OCI-LY7 (cell line): ENCODE results near the gene TMEM150C. TPM values are rescaled to one million over a fixed set of nuclear protein-coding genes. Genes with fewer than 3 reads are reported as not detected.
"Not testable (repeated sequence)": the region's sequence is repeated elsewhere in the genome, so short reads cannot be mapped to it uniquely, and the experiment has no call there.

Experiments
- BruUV-seq: library from RNA; stranded (reverse); fragments of 400-500 nt; replicated peaks from 2 replicates; lab custom pipeline; 2021; lab: Mats Ljungman, UMichigan
- CTCF ChIA-PET: fragments of 300-600 bp; sonication (Branson Sonifier 250); formaldehyde crosslinking; loops from one replicate; lab custom pipeline; 2022; ENCODE audit warnings: antibody characterized with exemption; ENCODE audit not compliant: unreplicated experiment; lab: Charles Lee
- POLR2A ChIA-PET: fragments of 300-600 bp; sonication (Branson Sonifier 250); formaldehyde crosslinking; loops from one replicate; lab custom pipeline; 2022; ENCODE audit warnings: antibody characterized with exemption; lab: Charles Lee
- DNase-seq: peaks from one replicate; pipeline ENCODE4 v3.0.0-alpha.2; 2015; ENCODE audit warnings: low spot score
- H2AFZ ChIP-seq: fragments of 200-600 bp; sonication (generic), shearing (Covaris generic); 2 replicates; pipeline ENCODE4 v1.6.1; 2014; ENCODE audit warnings: mild to moderate bottlenecking, antibody characterized with exemption, low read length, moderate library complexity
- H3K27ac ChIP-seq: fragments of 200-600 bp; sonication (generic); 2 replicates; pipeline ENCODE4 v1.5.1; 2014; ENCODE audit warnings: mixed run types, low read depth, mild to moderate bottlenecking, moderate library complexity, low read length, inconsistent platforms; ENCODE audit not compliant: poor library complexity, severe bottlenecking
- H3K36me3 ChIP-seq: fragments of 200-600 bp; sonication (generic); 2 replicates; pipeline ENCODE4 v1.6.1; 2014; ENCODE audit warnings: mild to moderate bottlenecking, antibody characterized with exemption, low read length, moderate library complexity, mixed read lengths; ENCODE audit not compliant: insufficient read depth
- H3K4me1 ChIP-seq: fragments of 200-600 bp; sonication (generic); 2 replicates; pipeline ENCODE4 v1.5.1; 2014; ENCODE audit warnings: mild to moderate bottlenecking, low read length; ENCODE audit not compliant: insufficient read depth, poor library complexity, severe bottlenecking
- H3K4me2 ChIP-seq: fragments of 200-600 bp; sonication (generic); 2 replicates; pipeline ENCODE4 v1.6.1; 2014; ENCODE audit warnings: mild to moderate bottlenecking, low read length
- H3K4me3 ChIP-seq: fragments of 200-600 bp; sonication (generic); 2 replicates; pipeline ENCODE4 v1.5.1; 2014; ENCODE audit warnings: mild to moderate bottlenecking, low read depth, low read length; ENCODE audit not compliant: poor library complexity, severe bottlenecking
- H3K79me2 ChIP-seq: fragments of 200-600 bp; sonication (generic); 2 replicates; pipeline ENCODE4 v1.6.1; 2016; ENCODE audit warnings: low read depth, mild to moderate bottlenecking, low read length, moderate library complexity, mixed read lengths; ENCODE audit not compliant: insufficient read depth
- H3K9me2 ChIP-seq: fragments of 200-600 bp; sonication (generic); 2 replicates; pipeline ENCODE4 v1.6.1; 2016; ENCODE audit warnings: mild to moderate bottlenecking, low read length, mixed read lengths; ENCODE audit not compliant: insufficient read depth
- H3K9me3 ChIP-seq: fragments of 200-600 bp; sonication (generic); 2 replicates; pipeline ENCODE4 v1.6.1; 2014; ENCODE audit warnings: mild to moderate bottlenecking, mixed run types, low read length, mixed read lengths
- H4K20me1 ChIP-seq: fragments of 200-600 bp; sonication (generic); 2 replicates; pipeline ENCODE4 v1.6.1; 2014; ENCODE audit warnings: mild to moderate bottlenecking, antibody characterized with exemption, low read length, moderate library complexity, mixed read lengths; ENCODE audit not compliant: insufficient read depth
- EZH2phosphoT487 ChIP-seq: fragments of 200-600 bp; sonication (generic); IDR thresholded peaks from 2 replicates; pipeline ENCODE4 v1.6.1; 2018; ENCODE audit warnings: low read depth, borderline replicate concordance, mild to moderate bottlenecking, mixed run types, antibody characterized with exemption, low read length, moderate library complexity, mixed read lengths
- intact Hi-C: fragments of 100-400 bp; cut with micrococcal nuclease; formaldehyde crosslinking; loops from one replicate; pipeline ENCODE4 v1.10.0; 2022; ENCODE audit not compliant: unreplicated experiment
- total RNA-seq, 2 experiments: library from RNA; depleted of rRNA in 1 of 2; stranded (reverse); fragments of >200 nt in 1 of 2; shearing (Covaris generic) in 1 of 2; gene quantifications; 2 replicates each; pipeline ENCODE4 v1.2.3, GENCODE V29; 2014 to 2022
- TF ChIP-seq, protein P1 (sequence below): fragments of 200-600 bp; sonication (generic); conservative IDR thresholded peaks from 2 replicates; pipeline ENCODE4 v1.5.1; 2014; ENCODE audit warnings: mild to moderate bottlenecking, antibody characterized with exemption, low read length, moderate library complexity, mixed read lengths

Gene TMEM150C
- total RNA-seq, 2 experiments from 2014 or later: not detected

DNA sequence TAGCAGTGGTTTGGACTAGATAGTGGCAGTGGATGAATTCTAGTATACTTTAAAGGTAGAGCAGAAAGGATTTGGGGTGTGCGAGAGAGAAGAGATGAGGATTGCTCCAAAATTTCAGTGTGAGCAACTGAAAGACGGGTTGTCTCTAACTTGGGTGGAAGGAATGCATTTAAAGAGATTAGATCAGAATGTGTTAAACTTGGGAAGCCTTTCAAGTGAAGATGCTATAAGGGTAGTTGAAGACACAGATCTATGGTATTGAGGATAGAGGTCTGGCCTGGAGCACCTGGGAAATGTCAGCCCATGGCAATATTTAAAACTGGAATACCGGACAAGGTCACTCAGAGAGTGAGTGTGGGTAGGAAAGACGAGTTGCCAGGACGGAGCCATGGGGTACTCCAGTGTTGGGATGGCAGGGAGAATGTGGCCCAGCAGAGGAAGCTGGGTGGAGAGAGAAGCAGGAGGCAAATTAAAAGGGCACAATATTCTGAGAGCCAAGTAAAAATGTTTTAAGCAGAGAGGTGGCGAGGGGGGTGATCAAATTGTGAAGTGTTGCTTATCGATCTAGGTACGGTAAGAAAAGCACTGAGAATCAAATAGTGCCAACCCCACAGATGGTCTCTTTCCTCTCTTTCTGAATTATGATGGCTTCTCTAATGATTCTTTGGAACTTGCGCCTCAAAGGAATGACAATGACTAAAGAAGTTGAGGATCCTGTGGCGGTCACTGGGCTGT is 80.8 kb downstream of the TMEM150C start:
- no peaks in the 10 kb centered on the region for H3K4me1 ChIP-seq
- H3K9me3 ChIP-seq: no peaks in the 10 kb centered on the region
- no peak overlapping the region for H2AFZ ChIP-seq
- POLR2A ChIA-PET: interaction anchor here (0.8 kb wide), 1 partner anchor 416 kb away, joined by 3 read pairs; no protein-coding TSS in a partner anchor
- H3K79me2 ChIP-seq: no peaks in the 10 kb centered on the region
- CTCF ChIA-PET: no interaction called here
- H4K20me1 ChIP-seq: no peaks in the 10 kb centered on the region
- no peak overlapping the region for H3K4me2 ChIP-seq
- H3K36me3 ChIP-seq: no peaks in the 10 kb centered on the region; the same call in 1 of the 2 replicates
- no TSS peak for BruUV-seq
- TF ChIP-seq, protein P1, sequence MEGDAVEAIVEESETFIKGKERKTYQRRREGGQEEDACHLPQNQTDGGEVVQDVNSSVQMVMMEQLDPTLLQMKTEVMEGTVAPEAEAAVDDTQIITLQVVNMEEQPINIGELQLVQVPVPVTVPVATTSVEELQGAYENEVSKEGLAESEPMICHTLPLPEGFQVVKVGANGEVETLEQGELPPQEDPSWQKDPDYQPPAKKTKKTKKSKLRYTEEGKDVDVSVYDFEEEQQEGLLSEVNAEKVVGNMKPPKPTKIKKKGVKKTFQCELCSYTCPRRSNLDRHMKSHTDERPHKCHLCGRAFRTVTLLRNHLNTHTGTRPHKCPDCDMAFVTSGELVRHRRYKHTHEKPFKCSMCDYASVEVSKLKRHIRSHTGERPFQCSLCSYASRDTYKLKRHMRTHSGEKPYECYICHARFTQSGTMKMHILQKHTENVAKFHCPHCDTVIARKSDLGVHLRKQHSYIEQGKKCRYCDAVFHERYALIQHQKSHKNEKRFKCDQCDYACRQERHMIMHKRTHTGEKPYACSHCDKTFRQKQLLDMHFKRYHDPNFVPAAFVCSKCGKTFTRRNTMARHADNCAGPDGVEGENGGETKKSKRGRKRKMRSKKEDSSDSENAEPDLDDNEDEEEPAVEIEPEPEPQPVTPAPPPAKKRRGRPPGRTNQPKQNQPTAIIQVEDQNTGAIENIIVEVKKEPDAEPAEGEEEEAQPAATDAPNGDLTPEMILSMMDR: no peak
- TF ChIP-seq EZH2phosphoT487: no peak
- intact Hi-C loops: no loop called here
- no peaks in the 10 kb centered on the region for H3K9me2 ChIP-seq
- H3K4me3 ChIP-seq: no peak overlapping the region
- no peak for DNase-seq
- no peak overlapping the region for H3K27ac ChIP-seq

- H3K4me3 ChIP-seq: no peak overlapping the region
- no peaks in the 10 kb centered on the region; the same call in 1 of the 2 replicates for H3K36me3 ChIP-seq
- H4K20me1 ChIP-seq: no peaks in the 10 kb centered on the region
- ChIA-PET CTCF (no interaction called here), POLR2A (interaction anchor here (0.6 kb wide), 1 partner anchor 1063 kb away, joined by 4 read pairs; no protein-coding TSS in a partner anchor)
- H3K27ac ChIP-seq: no peak overlapping the region
- no peak overlapping the region for H3K4me2 ChIP-seq
- no TSS peak for BruUV-seq
- H3K9me3 ChIP-seq: no peaks in the 10 kb centered on the region
- H3K79me2 ChIP-seq: no peaks in the 10 kb centered on the region
- no peaks in the 10 kb centered on the region for H3K9me2 ChIP-seq
- TF ChIP-seq, protein P1: no peak
- no peak for TF ChIP-seq EZH2phosphoT487
- H2AFZ ChIP-seq: no peak overlapping the region
- intact Hi-C loops: no loop called here
- no peak for DNase-seq
- no peaks in the 10 kb centered on the region for H3K4me1 ChIP-seq
Measured at GRCh38 chr4:82479562-82479961, 82.2 kb downstream of the TMEM150C start.

GRCh38 chr4:82477469-82477868 is 84.3 kb downstream of the TMEM150C start:
- intact Hi-C loops, H2AFZ ChIP-seq, H3K4me3 ChIP-seq, POLR2A ChIA-PET, DNase-seq, H4K20me1 ChIP-seq, BruUV-seq, H3K4me1 ChIP-seq, H3K79me2 ChIP-seq, H3K27ac ChIP-seq, H3K9me3 ChIP-seq, H3K36me3 ChIP-seq, H3K9me2 ChIP-seq, H3K4me2 ChIP-seq, CTCF ChIA-PET: not testable (repeated sequence)

- H3K4me2 ChIP-seq, H3K9me2 ChIP-seq, CTCF ChIA-PET, H2AFZ ChIP-seq, DNase-seq, H3K4me1 ChIP-seq, intact Hi-C loops, BruUV-seq, H3K9me3 ChIP-seq, H3K4me3 ChIP-seq, H3K27ac ChIP-seq, H3K79me2 ChIP-seq, H4K20me1 ChIP-seq, H3K36me3 ChIP-seq: not testable (repeated sequence)
- POLR2A ChIA-PET: interaction anchor here (0.6 kb wide), 1 partner anchor 1054 kb away, joined by 3 read pairs; no protein-coding TSS in a partner anchor
Measured at GRCh38 chr4:82475931-82476330, 85.9 kb downstream of the TMEM150C start.
